H1 (cell line): ENCODE data around the gene GALNT18. TPM values are rescaled to one million over a fixed set of nuclear protein-coding genes. Genes with fewer than 3 reads are reported as not detected.

ENCODE experiments used
- CTCF ChIA-PET: fragments of 300-600 bp; sonication (Branson Sonifier 250); formaldehyde crosslinking; loops from one replicate; lab custom pipeline; 2021; ENCODE audit not compliant: partially characterized antibody; lab: Charles Lee
- POLR2A ChIA-PET: fragments of 300-600 bp; sonication (Branson Sonifier 250); formaldehyde crosslinking; loops from one replicate; lab custom pipeline; 2021; ENCODE audit warnings: inconsistent platforms; ENCODE audit not compliant: partially characterized antibody; lab: Charles Lee
- DNase-seq, 2 experiments: peaks; one replicate each; pipeline versions ENCODE4 v3.0.0 to v3.0.0-alpha.2; 2010 to 2022; ENCODE audit warnings: low spot score in 2 of 2, low read depth in 1 of 2, mixed read lengths in 1 of 2
- FAIRE-seq: peaks from 2 replicates; lab custom pipeline; 2011; peaks lifted over from hg19 to GRCh38; lab: Jason Lieb, UNC
- H2AFZ ChIP-seq: 2 replicates; pipeline ENCODE4 v1.8.1; 2012; ENCODE audit warnings: low read length, inconsistent platforms
- H2AK5ac ChIP-seq: 2 replicates; pipeline ENCODE4 v1.6.1; 2013; ENCODE audit warnings: low read depth, low read length
- H2BK120ac ChIP-seq: replicated peaks from 2 replicates; pipeline ENCODE3; 2013; ENCODE audit warnings: low read depth, low read length, inconsistent platforms
- H2BK12ac ChIP-seq: 2 replicates; pipeline ENCODE4 v1.6.1; 2013; ENCODE audit warnings: low read depth, low read length
- H2BK15ac ChIP-seq: 2 replicates; pipeline ENCODE4 v1.6.1; 2013; ENCODE audit warnings: low read length
- H2BK20ac ChIP-seq: 2 replicates; pipeline ENCODE4 v1.6.1; 2013; ENCODE audit warnings: low read length
- H2BK5ac ChIP-seq: 2 replicates; pipeline ENCODE4 v1.6.1; 2013; ENCODE audit warnings: low read depth, low read length
- H3K14ac ChIP-seq: 2 replicates; pipeline ENCODE4 v1.6.1; 2013; ENCODE audit warnings: inconsistent platforms; ENCODE audit not compliant: insufficient read length
- H3K18ac ChIP-seq: 2 replicates; pipeline ENCODE4 v1.6.1; 2013; ENCODE audit warnings: low read length; ENCODE audit errors: extremely low read depth
- H3K23ac ChIP-seq: 2 replicates; pipeline ENCODE4 v1.6.1; 2013; ENCODE audit warnings: inconsistent platforms; ENCODE audit not compliant: insufficient read length
- H3K23me2 ChIP-seq: 2 replicates; pipeline ENCODE4 v1.6.1; 2013; ENCODE audit warnings: low read depth, low read length
- H3K27ac ChIP-seq: 2 replicates; pipeline ENCODE4 v1.6.1; 2011; ENCODE audit warnings: low read depth, low read length, inconsistent platforms
- H3K27me3 ChIP-seq, 4 experiments: replicated peaks in 1 of 4; 1 replicate in 1 of 4; 2 replicates in 3 of 4; pipeline versions ENCODE4 v1.6.1 to v1.8.1; 2011 to 2013; ENCODE audit warnings: low read length in 3 of 4, mild to moderate bottlenecking in 3 of 4, inconsistent platforms in 2 of 4, mixed read lengths in 2 of 4, moderate library complexity in 1 of 4; ENCODE audit not compliant: control insufficient read depth in 3 of 4, insufficient read depth in 3 of 4; ENCODE audit errors: extremely low read depth in 1 of 4
- H3K36me3 ChIP-seq, 4 experiments: 2 replicates each; pipeline versions ENCODE4 v1.6.1 to v1.8.1; 2011 to 2013; ENCODE audit warnings: mild to moderate bottlenecking in 4 of 4, low read length in 3 of 4, moderate library complexity in 2 of 4, control low read depth in 1 of 4, inconsistent platforms in 1 of 4; ENCODE audit not compliant: insufficient read depth in 4 of 4, control insufficient read depth in 2 of 4
- H3K4ac ChIP-seq: replicated peaks from 2 replicates; pipeline ENCODE3; 2013; ENCODE audit warnings: low read length, low read depth, mixed read lengths, inconsistent platforms; ENCODE audit not compliant: insufficient read length
- H3K4me1 ChIP-seq, 4 experiments: replicated peaks in 1 of 4; 1 replicate in 1 of 4; 2 replicates in 3 of 4; pipeline versions ENCODE4 v1.6.1 to v1.8.1; 2011 to 2013; ENCODE audit warnings: low read length in 3 of 4, inconsistent platforms in 2 of 4, mixed read lengths in 1 of 4; ENCODE audit not compliant: insufficient read depth in 4 of 4, control insufficient read depth in 3 of 4
- H3K4me2 ChIP-seq, 2 experiments: 2 replicates each; pipeline versions ENCODE4 v1.6.1 to v1.8.1; 2011 to 2013; ENCODE audit warnings: low read depth in 2 of 2, low read length in 2 of 2, control low read depth in 1 of 2, inconsistent platforms in 1 of 2, mild to moderate bottlenecking in 1 of 2; ENCODE audit not compliant: insufficient read depth in 1 of 2
- H3K4me3 ChIP-seq, 4 experiments: fragments of 200-600, 300-600 bp in 1 of 4; sonication (generic), shearing (Covaris generic), sonication (Bioruptor Twin) in 1 of 4; 2 replicates each; pipeline versions ENCODE4 v1.5.1 to v1.8.1; 2011 to 2016; ENCODE audit warnings: low read length in 4 of 4, low read depth in 3 of 4, control low read depth in 2 of 4, inconsistent platforms in 2 of 4, mild to moderate bottlenecking in 2 of 4, mixed read lengths in 1 of 4, moderate library complexity in 1 of 4; ENCODE audit not compliant: insufficient read depth in 2 of 4; ENCODE audit errors: extremely low read depth in 1 of 4
- H3K56ac ChIP-seq: replicated peaks from 2 replicates; pipeline ENCODE3; 2013; ENCODE audit warnings: low read depth, mild to moderate bottlenecking, mixed read lengths, low read length, inconsistent platforms; ENCODE audit not compliant: insufficient read length
- H3K79me1 ChIP-seq: 2 replicates; pipeline ENCODE4 v1.6.1; 2013; ENCODE audit warnings: low read depth, low read length, control low read depth
- H3K79me2 ChIP-seq, 2 experiments: 2 replicates each; pipeline versions ENCODE4 v1.6.1 to v1.8.1; 2012 to 2013; ENCODE audit warnings: low read length in 2 of 2, mild to moderate bottlenecking in 2 of 2, inconsistent platforms in 1 of 2; ENCODE audit not compliant: insufficient read depth in 2 of 2, control insufficient read depth in 1 of 2
- H3K9ac ChIP-seq, 4 experiments: replicated peaks in 1 of 4; 1 replicate in 1 of 4; 2 replicates in 3 of 4; pipeline versions ENCODE4 v1.6.1 to v1.8.1; 2011 to 2013; ENCODE audit warnings: low read depth in 3 of 4, low read length in 3 of 4, control low read depth in 2 of 4, mild to moderate bottlenecking in 2 of 4, moderate library complexity in 2 of 4, inconsistent platforms in 1 of 4; ENCODE audit errors: extremely low read depth in 1 of 4
- H3K9me3 ChIP-seq, 2 experiments: 2 replicates each; pipeline versions ENCODE4 v1.6.1 to v1.8.1; 2012 to 2013; ENCODE audit warnings: mild to moderate bottlenecking in 2 of 2, moderate library complexity in 2 of 2, control low read depth in 1 of 2, inconsistent platforms in 1 of 2, low read depth in 1 of 2, low read length in 1 of 2, mixed read lengths in 1 of 2; ENCODE audit not compliant: insufficient read depth in 2 of 2
- H4K20me1 ChIP-seq, 2 experiments: replicated peaks in 1 of 2; 2 replicates each; pipeline versions ENCODE3 to v1.8.1; 2011 to 2013; ENCODE audit warnings: inconsistent platforms in 2 of 2, low read length in 2 of 2, mild to moderate bottlenecking in 1 of 2; ENCODE audit not compliant: insufficient read depth in 2 of 2, control insufficient read depth in 1 of 2
- H4K5ac ChIP-seq: 2 replicates; pipeline ENCODE4 v1.6.1; 2013; ENCODE audit warnings: low read length, low read depth, mixed read lengths, inconsistent platforms; ENCODE audit not compliant: insufficient read length
- H4K8ac ChIP-seq: 2 replicates; pipeline ENCODE4 v1.8.0; 2013; ENCODE audit warnings: mild to moderate bottlenecking, moderate library complexity, low read length, inconsistent platforms; ENCODE audit not compliant: insufficient read depth; ENCODE audit errors: extremely low read depth
- H4K91ac ChIP-seq: replicated peaks from 2 replicates; pipeline ENCODE3; 2013; ENCODE audit warnings: low read length, mixed read lengths, inconsistent platforms; ENCODE audit not compliant: insufficient read length
- CBX5 ChIP-seq: fragments of 300-800, 300-1000 bp; sonication (generic); IDR thresholded peaks from 2 replicates; pipeline ENCODE4 v1.7.1; 2016; ENCODE audit warnings: antibody characterized with exemption, low read length, low read depth
- CBX8 ChIP-seq: fragments of 300-800, 300-1000 bp; sonication (generic); IDR thresholded peaks from 2 replicates; pipeline ENCODE4 v1.7.1; 2016; ENCODE audit warnings: low read depth, low read length, borderline replicate concordance
- KDM4A ChIP-seq: IDR thresholded peaks from one replicate; pipeline ENCODE4 v1.7.1; 2012; ENCODE audit warnings: low read depth, mild to moderate bottlenecking, moderate library complexity, low read length, inconsistent platforms; ENCODE audit not compliant: severe bottlenecking
- SIN3A ChIP-seq, 2 experiments: IDR thresholded peaks in 1 of 2; conservative IDR thresholded peaks in 1 of 2; 2 replicates each; pipeline ENCODE4 v1.6.1; 2011 to 2012; ENCODE audit warnings: low read length in 2 of 2, improper control_type of control experiment in 1 of 2, low read depth in 1 of 2, mild to moderate bottlenecking in 1 of 2
- SUZ12 ChIP-seq: fragments of 200-600 bp; sonication (generic); IDR thresholded peaks from 2 replicates; pipeline ENCODE4 v1.6.1; 2012; ENCODE audit warnings: mild to moderate bottlenecking, inconsistent platforms, low read length, moderate library complexity, mixed read lengths
- TCF12 ChIP-seq: IDR thresholded peaks from 2 replicates; pipeline ENCODE4 v1.6.1; 2011; ENCODE audit warnings: low read depth, mild to moderate bottlenecking, low read length
- WGBS, 2 experiments: shearing (Covaris generic) in 1 of 2; methylation state at CpG; one replicate each; pipeline versions ENCODE4 v1.1.6 to v1.1.7; 2013 to 2015; ENCODE audit warnings: low lambda C conversion rate in 2 of 2, mixed read lengths in 2 of 2, inconsistent platforms in 1 of 2, low coverage in 1 of 2, missing lambda C conversion rate in 1 of 2; ENCODE audit not compliant: insufficient replicate concordance in 2 of 2, insufficient coverage in 1 of 2, insufficient read length in 1 of 2; ENCODE audit errors: extremely low coverage in 1 of 2, missing lambda C conversion rate in 1 of 2; 5-methylcytosine and 5-hydroxymethylcytosine counted together
- polyA plus RNA-seq, 7 experiments: library from polyadenylated mRNA; depleted of rRNA in 3 of 7; stranded (reverse) in 5 of 7; unstranded in 2 of 7; fragments of >200 nt in 5 of 7; fragments of 200-250 nt in 2 of 7; gene quantifications; 1 replicate in 5 of 7; 2 replicates in 1 of 7; 4 replicates in 1 of 7; pipeline versions ENCODE4 v1.2.1 to v1.2.3, GENCODE V29; 2011 to 2013; ENCODE audit warnings: missing spikeins in 2 of 7, mixed read lengths in 2 of 7
- total RNA-seq: library from RNA; stranded (reverse); fragmentation: NEBNext Ultra II Directional; extraction: Animal tissue kit (Norgen Biotek cat#: 25700); gene quantifications from 2 replicates; pipeline ENCODE4 v1.2.1, GENCODE V29; 2021

GALNT18 gene
- total and polyA plus RNA-seq, 2 of the 8 experiments (the other 6 are each of a cell fraction or from before 2014, with no cell fraction given), result 6.0 to 9.4 TPM

GRCh38 chr11:11227296-11228085 is 394.3 kb downstream of the GALNT18 start:
- Histone ChIP-seq H4K91ac (no peak overlapping the region), H4K5ac (no peak overlapping the region), H3K9ac (no peak overlapping the region), H4K8ac (no peak overlapping the region), H3K36me3 (no peaks in the 10 kb centered on the region), H2AFZ (no peak overlapping the region), H3K79me1 (no peaks in the 10 kb centered on the region), H3K4me2 (no peak overlapping the region), H3K4me3 (no peak overlapping the region), H2BK15ac (no peak overlapping the region), H2BK20ac (no peak overlapping the region), H3K23me2 (no peaks in the 10 kb centered on the region), H3K9me3 (no peaks in the 10 kb centered on the region), H3K79me2 (no peaks in the 10 kb centered on the region), H3K14ac (no peak overlapping the region), H3K4me1 (no peaks in the 10 kb centered on the region), H2AK5ac (no peak overlapping the region), H3K56ac (no peak overlapping the region), H4K20me1 (no peaks in the 10 kb centered on the region), H3K27me3 (no peaks in the 10 kb centered on the region; a peak in 1 of 7 replicates), H3K23ac (no peak overlapping the region), H3K27ac (no peak overlapping the region), H2BK5ac (no peak overlapping the region), H3K18ac (no peak overlapping the region), H2BK120ac (no peak overlapping the region), H3K4ac (no peak overlapping the region), H2BK12ac (no peak overlapping the region)
- CTCF ChIA-PET, result interaction anchor here (0.8 to 9.4 kb wide), 11 partner anchors 7 to 560 kb away, joined by 3 to 82 read pairs (median 3); no protein-coding TSS in a partner anchor
- TF ChIP-seq CBX5 (no peak), TCF12 (no peak), KDM4A (no peak), SIN3A (conservative IDR thresholded peaks at IDR 0.05 in 1 of 2, IDR thresholded peaks at IDR 0.05 in 1 of 2; ENCODE audit: low read depth in 1 of 2, low read length in 2 of 2) (no peak), CBX8 (no peak), SUZ12 (no peak)
- 82% methylated on average over 8 of the region's 8 CpGs; no CpG with 5 or more reads in 1 of the 2 experiments for WGBS, 2 experiments
- FAIRE-seq, result no peak
- DNase-seq, result no peak
- POLR2A ChIA-PET, result no interaction called here
